Ovary (tissue), 3 donors: ENCODE results near the gene TMEM72.

Experiments used
- EP300 ChIP-seq: sonication (generic); formaldehyde crosslinking; IDR thresholded peaks from one replicate; pipeline ENCODE4 v1.6.1; 2017; ENCODE audit warnings: antibody characterized with exemption
- POLR2A ChIP-seq: fragments of 450-650 bp; IDR thresholded peaks from one replicate; pipeline ENCODE4 v1.6.1; 2017; ENCODE audit warnings: antibody characterized with exemption, mild to moderate bottlenecking, moderate library complexity
- TF ChIP-seq, protein P1 (sequence below), 3 donors: fragments of 450-650 bp in 2 of 3; fragments of 200-600 bp in 1 of 3; IDR thresholded peaks; one replicate each; pipeline versions ENCODE4 v1.5.1 to v1.8.0; 2016 to 2022; ENCODE audit warnings: antibody characterized with exemption in 3 of 3, mild to moderate bottlenecking in 1 of 3
- donor health status: DM: no; HTN: no; CAD: no.

DNA sequence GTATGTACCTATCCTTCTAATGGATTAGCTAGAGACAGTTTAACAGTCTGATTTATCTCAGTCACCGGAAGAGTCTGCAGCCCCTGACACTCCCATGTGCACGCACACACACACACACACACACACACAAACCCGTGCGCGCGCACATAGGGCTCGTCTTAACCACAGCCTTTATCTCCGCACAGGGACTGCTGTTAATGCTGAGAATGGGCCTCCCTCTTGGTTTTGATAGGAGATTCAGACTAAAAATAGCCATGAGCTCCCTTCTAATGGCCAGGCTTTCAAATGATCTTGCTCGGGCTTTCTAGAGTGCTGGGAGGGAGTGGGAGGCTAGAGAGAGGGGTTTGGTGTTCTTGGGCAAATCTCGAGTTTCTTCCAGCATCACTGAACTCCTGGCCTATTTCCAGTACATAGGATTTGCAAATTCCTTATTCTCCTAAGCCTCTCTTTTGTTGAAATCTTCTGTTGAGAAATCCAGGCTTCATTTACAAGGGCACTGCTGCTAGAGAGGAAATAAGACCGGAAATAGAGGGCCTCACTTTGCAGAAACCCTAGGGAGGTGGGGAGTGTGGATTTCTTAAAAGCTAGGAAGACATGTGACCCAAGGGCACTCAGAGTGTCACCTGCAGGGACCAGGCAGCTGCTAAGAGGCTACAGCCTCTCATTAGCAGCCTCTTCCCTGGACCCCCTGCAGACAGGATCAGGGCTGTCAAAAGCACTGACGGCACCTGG lies 2.4 kb downstream of the TMEM72 start:
- TF ChIP-seq, protein P1, sequence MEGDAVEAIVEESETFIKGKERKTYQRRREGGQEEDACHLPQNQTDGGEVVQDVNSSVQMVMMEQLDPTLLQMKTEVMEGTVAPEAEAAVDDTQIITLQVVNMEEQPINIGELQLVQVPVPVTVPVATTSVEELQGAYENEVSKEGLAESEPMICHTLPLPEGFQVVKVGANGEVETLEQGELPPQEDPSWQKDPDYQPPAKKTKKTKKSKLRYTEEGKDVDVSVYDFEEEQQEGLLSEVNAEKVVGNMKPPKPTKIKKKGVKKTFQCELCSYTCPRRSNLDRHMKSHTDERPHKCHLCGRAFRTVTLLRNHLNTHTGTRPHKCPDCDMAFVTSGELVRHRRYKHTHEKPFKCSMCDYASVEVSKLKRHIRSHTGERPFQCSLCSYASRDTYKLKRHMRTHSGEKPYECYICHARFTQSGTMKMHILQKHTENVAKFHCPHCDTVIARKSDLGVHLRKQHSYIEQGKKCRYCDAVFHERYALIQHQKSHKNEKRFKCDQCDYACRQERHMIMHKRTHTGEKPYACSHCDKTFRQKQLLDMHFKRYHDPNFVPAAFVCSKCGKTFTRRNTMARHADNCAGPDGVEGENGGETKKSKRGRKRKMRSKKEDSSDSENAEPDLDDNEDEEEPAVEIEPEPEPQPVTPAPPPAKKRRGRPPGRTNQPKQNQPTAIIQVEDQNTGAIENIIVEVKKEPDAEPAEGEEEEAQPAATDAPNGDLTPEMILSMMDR (IDR thresholded peaks at IDR 0.05), result no peak
- TF ChIP-seq POLR2A, result no peak
- TF ChIP-seq EP300, result no peak
